Mucosa of stomach (tissue), 1 donor: ENCODE measurements around the gene MRPL43.

Source experiments
- H3K27me3 ChIP-seq: one replicate; pipeline ENCODE4 v1.7.0; 2013; ENCODE audit warnings: mild to moderate bottlenecking, low read length; ENCODE audit not compliant: control insufficient read depth, insufficient read depth
- H3K36me3 ChIP-seq: one replicate; pipeline ENCODE4 v1.7.0; 2013; ENCODE audit warnings: low read length; ENCODE audit not compliant: control insufficient read depth, insufficient read depth
- H3K4me1 ChIP-seq: one replicate; pipeline ENCODE4 v1.7.0; 2013; ENCODE audit warnings: mild to moderate bottlenecking, low read length; ENCODE audit not compliant: control insufficient read depth, insufficient read depth
- H3K4me3 ChIP-seq: one replicate; pipeline ENCODE4 v1.7.0; 2013; ENCODE audit warnings: low read length
- H3K9ac ChIP-seq: one replicate; pipeline ENCODE4 v1.7.0; 2013; ENCODE audit warnings: mild to moderate bottlenecking, low read length, moderate library complexity
- H3K9me3 ChIP-seq: one replicate; pipeline ENCODE4 v1.7.0; 2013; ENCODE audit warnings: mild to moderate bottlenecking, low read length, moderate library complexity; ENCODE audit not compliant: control insufficient read depth
- donor health status: Pancreatic carcinoma.

The MRPL43 gene

GRCh38 chr10:101016814-101017213, 29.5 kb upstream of the MRPL43 start:
- peaks cover 25% of the 10 kb centered on the region for H3K27me3 ChIP-seq
- no peak overlapping the region for H3K9ac ChIP-seq
- no peaks in the 10 kb centered on the region for H3K36me3 ChIP-seq
- H3K4me3 ChIP-seq = no peak overlapping the region
- peaks cover 28% of the 10 kb centered on the region for H3K4me1 ChIP-seq
- no peaks in the 10 kb centered on the region for H3K9me3 ChIP-seq

- peaks cover 35% of the 10 kb centered on the region for H3K4me1 ChIP-seq
- H3K9ac ChIP-seq = no peak overlapping the region
- no peaks in the 10 kb centered on the region for H3K36me3 ChIP-seq
- H3K4me3 ChIP-seq = no peak overlapping the region
- peaks cover 25% of the 10 kb centered on the region for H3K27me3 ChIP-seq
- no peaks in the 10 kb centered on the region for H3K9me3 ChIP-seq
Observed at GRCh38 chr10:101015582-101015973, 28.3 kb upstream of the MRPL43 start.

GRCh38 chr10:101014966-101015581, 27.8 kb upstream of the MRPL43 start:
- Histone ChIP-seq H3K4me1 (peaks cover 35% of the 10 kb centered on the region), H3K9me3 (no peaks in the 10 kb centered on the region), H3K9ac (no peak overlapping the region)

GRCh38 chr10:101014230-101014884, 27.1 kb upstream of the MRPL43 start:
- peaks cover 35% of the 10 kb centered on the region for H3K4me1 ChIP-seq
- no peak overlapping the region for H3K4me3 ChIP-seq
- H3K9ac ChIP-seq = no peak overlapping the region
- H3K27me3 ChIP-seq = peaks cover 25% of the 10 kb centered on the region
- H3K9me3 ChIP-seq = no peaks in the 10 kb centered on the region
- H3K36me3 ChIP-seq = no peaks in the 10 kb centered on the region

More at GRCh38 chr10:101014966-101015581, 27.8 kb upstream of the MRPL43 start:
- Histone ChIP-seq H3K4me3 (no peak overlapping the region), H3K36me3 (no peaks in the 10 kb centered on the region), H3K27me3 (peaks cover 25% of the 10 kb centered on the region)

GRCh38 chr10:101013365-101013825, 26.1 kb upstream of the MRPL43 start:
- no peak overlapping the region for H3K4me3 ChIP-seq
- no peaks in the 10 kb centered on the region for H3K9me3 ChIP-seq
- no peaks in the 10 kb centered on the region for H3K36me3 ChIP-seq
- H3K9ac ChIP-seq = no peak overlapping the region
- peaks cover 27% of the 10 kb centered on the region for H3K4me1 ChIP-seq
- H3K27me3 ChIP-seq = peaks cover 19% of the 10 kb centered on the region

- Histone ChIP-seq H3K9ac (no peak overlapping the region), H3K36me3 (no peaks in the 10 kb centered on the region), H3K27me3 (peaks cover 15% of the 10 kb centered on the region), H3K4me1 (peaks cover 26% of the 10 kb centered on the region), H3K4me3 (no peak overlapping the region), H3K9me3 (no peaks in the 10 kb centered on the region)
Observed at GRCh38 chr10:101012525-101013364, 25.4 kb upstream of the MRPL43 start.

- no peak overlapping the region for H3K9ac ChIP-seq
- no peaks in the 10 kb centered on the region for H3K36me3 ChIP-seq
- H3K27me3 ChIP-seq = peaks cover 10% of the 10 kb centered on the region
- H3K4me1 ChIP-seq = peaks cover 26% of the 10 kb centered on the region
- no peak overlapping the region for H3K4me3 ChIP-seq
- H3K9me3 ChIP-seq = no peaks in the 10 kb centered on the region
Observed at GRCh38 chr10:101011517-101012423, 24.5 kb upstream of the MRPL43 start.

GRCh38 chr10:101010329-101010728, 23.0 kb upstream of the MRPL43 start:
- no peak overlapping the region for H3K9ac ChIP-seq
- no peak overlapping the region for H3K4me3 ChIP-seq
- no peaks in the 10 kb centered on the region for H3K27me3 ChIP-seq
- peaks cover 26% of the 10 kb centered on the region for H3K4me1 ChIP-seq
- H3K9me3 ChIP-seq = no peaks in the 10 kb centered on the region
- H3K36me3 ChIP-seq = peaks cover 4% of the 10 kb centered on the region

GRCh38 chr10:101008823-101009423, 21.6 kb upstream of the MRPL43 start:
- peaks cover 26% of the 10 kb centered on the region for H3K4me1 ChIP-seq
- peaks cover 4% of the 10 kb centered on the region for H3K36me3 ChIP-seq
- no peaks in the 10 kb centered on the region for H3K27me3 ChIP-seq
- no peak overlapping the region for H3K9ac ChIP-seq
- H3K4me3 ChIP-seq = no peak overlapping the region
- no peaks in the 10 kb centered on the region for H3K9me3 ChIP-seq

- Histone ChIP-seq H3K36me3 (peaks cover 4% of the 10 kb centered on the region), H3K9me3 (no peaks in the 10 kb centered on the region), H3K27me3 (no peaks in the 10 kb centered on the region), H3K4me1 (peaks cover 21% of the 10 kb centered on the region), H3K4me3 (no peak overlapping the region), H3K9ac (no peak overlapping the region)
Observed at GRCh38 chr10:101007915-101008822, 20.9 kb upstream of the MRPL43 start.
